Neuron (in vitro differentiated cells): Measurements from ENCODE around the gene CUEDC2.

Experiments used
- H2AFZ ChIP-seq: one replicate; pipeline ENCODE4 v1.6.1; 2013; ENCODE audit warnings: low read depth, mild to moderate bottlenecking, inconsistent platforms, low read length, moderate library complexity
- H3K27me3 ChIP-seq: one replicate; pipeline ENCODE4 v1.6.1; 2013; ENCODE audit warnings: low read length; ENCODE audit not compliant: insufficient read depth
- H3K36me3 ChIP-seq: one replicate; pipeline ENCODE4 v1.6.1; 2013; ENCODE audit warnings: low read length; ENCODE audit not compliant: insufficient read depth
- H3K4me1 ChIP-seq: one replicate; pipeline ENCODE4 v1.6.1; 2013; ENCODE audit warnings: low read length; ENCODE audit not compliant: insufficient read depth
- H3K4me3 ChIP-seq: 2 replicates; pipeline ENCODE4 v1.5.1; 2013; ENCODE audit warnings: mild to moderate bottlenecking, low read length, moderate library complexity
- H3K9me3 ChIP-seq: one replicate; pipeline ENCODE4 v1.6.1; 2013; ENCODE audit warnings: low read length

The CUEDC2 gene

DNA sequence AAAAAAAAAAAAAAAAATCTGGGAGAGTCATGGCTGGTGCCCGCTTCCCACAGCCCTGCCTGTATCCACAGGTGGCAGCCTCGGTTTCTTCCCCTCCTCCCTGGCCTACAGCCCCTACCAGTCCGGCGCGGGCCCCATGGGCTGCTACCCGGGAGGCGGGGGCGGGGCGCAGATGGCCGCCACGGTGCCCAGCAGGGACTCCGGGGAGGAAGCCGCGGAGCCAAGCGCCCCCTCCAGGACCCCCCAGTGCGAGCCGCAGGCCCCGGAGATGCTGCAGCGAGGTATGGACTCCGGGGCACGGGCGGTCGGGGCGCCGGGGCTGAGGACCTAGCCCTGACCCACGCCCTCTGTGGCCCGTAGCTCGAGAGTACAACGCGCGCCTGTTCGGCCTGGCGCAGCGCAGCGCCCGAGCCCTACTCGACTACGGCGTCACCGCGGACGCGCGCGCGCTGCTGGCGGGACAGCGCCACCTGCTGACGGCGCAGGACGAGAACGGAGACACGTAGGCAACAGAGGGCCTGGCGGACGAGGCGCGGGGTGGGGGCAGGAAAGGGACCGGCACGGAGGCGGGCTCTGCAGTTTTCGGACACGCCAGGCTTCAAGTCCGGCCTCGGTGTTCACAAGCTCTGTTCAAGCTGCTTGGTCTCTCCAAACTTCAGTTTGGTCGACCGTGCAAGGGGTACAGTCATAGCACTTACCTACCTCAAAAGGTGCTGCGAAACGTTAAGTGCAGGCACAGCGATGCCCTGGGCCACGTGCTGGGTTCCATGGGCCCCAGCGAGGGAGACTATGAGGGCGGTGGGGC lies 33.0 kb downstream of the CUEDC2 start:
- Histone ChIP-seq H3K36me3 (peaks cover 26% of the 10 kb centered on the region), H3K9me3 (no peaks in the 10 kb centered on the region), H3K4me3 (peak overlapping the region; percentile 32), H3K4me1 (peaks cover 22% of the 10 kb centered on the region), H2AFZ (peak overlapping the region; percentile 3), H3K27me3 (no peaks in the 10 kb centered on the region)

- Histone ChIP-seq H3K4me1 (peaks cover 24% of the 10 kb centered on the region), H3K27me3 (no peaks in the 10 kb centered on the region), H3K4me3 (no peak overlapping the region), H3K9me3 (no peaks in the 10 kb centered on the region), H2AFZ (no peak overlapping the region), H3K36me3 (peaks cover 22% of the 10 kb centered on the region)
Measured at GRCh38 chr10:102398172-102399020, 34.0 kb downstream of the CUEDC2 start.

- no peaks in the 10 kb centered on the region for H3K27me3 ChIP-seq
- H3K9me3 ChIP-seq, result no peaks in the 10 kb centered on the region
- H3K36me3 ChIP-seq, result peaks cover 19% of the 10 kb centered on the region
- peaks cover 24% of the 10 kb centered on the region for H3K4me1 ChIP-seq
- H3K4me3 ChIP-seq, result no peak overlapping the region
- H2AFZ ChIP-seq, result no peak overlapping the region
Measured at GRCh38 chr10:102397222-102398171, 34.9 kb downstream of the CUEDC2 start.

DNA sequence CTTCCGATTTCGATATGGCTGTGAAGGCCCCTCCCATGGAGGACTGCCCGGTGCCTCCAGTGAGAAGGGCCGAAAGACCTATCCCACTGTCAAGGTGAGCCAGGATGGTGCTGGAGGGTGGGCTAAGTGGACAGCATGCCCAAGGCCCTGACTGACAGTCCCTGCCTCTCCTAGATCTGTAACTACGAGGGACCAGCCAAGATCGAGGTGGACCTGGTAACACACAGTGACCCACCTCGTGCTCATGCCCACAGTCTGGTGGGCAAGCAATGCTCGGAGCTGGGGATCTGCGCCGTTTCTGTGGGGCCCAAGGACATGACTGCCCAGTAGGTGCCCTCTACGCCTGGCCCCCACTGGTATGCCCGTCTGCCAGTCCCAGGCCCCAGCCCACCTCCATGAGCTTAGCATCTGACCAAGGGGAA lies 35.6 kb downstream of the CUEDC2 start:
- Histone ChIP-seq H3K36me3 (peaks cover 17% of the 10 kb centered on the region), H3K27me3 (no peaks in the 10 kb centered on the region), H3K9me3 (no peaks in the 10 kb centered on the region), H3K4me3 (no peak overlapping the region), H3K4me1 (peaks cover 24% of the 10 kb centered on the region), H2AFZ (no peak overlapping the region)

GRCh38 chr10:102396317-102396650 lies 36.1 kb downstream of the CUEDC2 start:
- H3K27me3 ChIP-seq, result no peaks in the 10 kb centered on the region
- peaks cover 13% of the 10 kb centered on the region for H3K36me3 ChIP-seq
- H3K4me3 ChIP-seq, result peak overlapping the region; percentile 54
- no peak overlapping the region for H2AFZ ChIP-seq
- no peaks in the 10 kb centered on the region for H3K9me3 ChIP-seq
- peaks cover 24% of the 10 kb centered on the region for H3K4me1 ChIP-seq

- H3K4me1 ChIP-seq, result peaks cover 24% of the 10 kb centered on the region
- peak within 1 kb of the TSS; percentile 54 for H3K4me3 ChIP-seq
- H3K9me3 ChIP-seq, result no peaks in the 10 kb centered on the region
- peak within 1 kb of the TSS; percentile 91 for H2AFZ ChIP-seq
- H3K27me3 ChIP-seq, result no peaks in the 10 kb centered on the region
- H3K36me3 ChIP-seq, result peaks cover 8% of the 10 kb centered on the region
Measured at GRCh38 chr10:102395400-102396316, 36.7 kb downstream of the CUEDC2 start, which contains the start of gene NFKB2. Gene NFKB2 (plus strand): TSS chr10:102395705. CDS start chr10:102395960, 255 bp downstream.

DNA sequence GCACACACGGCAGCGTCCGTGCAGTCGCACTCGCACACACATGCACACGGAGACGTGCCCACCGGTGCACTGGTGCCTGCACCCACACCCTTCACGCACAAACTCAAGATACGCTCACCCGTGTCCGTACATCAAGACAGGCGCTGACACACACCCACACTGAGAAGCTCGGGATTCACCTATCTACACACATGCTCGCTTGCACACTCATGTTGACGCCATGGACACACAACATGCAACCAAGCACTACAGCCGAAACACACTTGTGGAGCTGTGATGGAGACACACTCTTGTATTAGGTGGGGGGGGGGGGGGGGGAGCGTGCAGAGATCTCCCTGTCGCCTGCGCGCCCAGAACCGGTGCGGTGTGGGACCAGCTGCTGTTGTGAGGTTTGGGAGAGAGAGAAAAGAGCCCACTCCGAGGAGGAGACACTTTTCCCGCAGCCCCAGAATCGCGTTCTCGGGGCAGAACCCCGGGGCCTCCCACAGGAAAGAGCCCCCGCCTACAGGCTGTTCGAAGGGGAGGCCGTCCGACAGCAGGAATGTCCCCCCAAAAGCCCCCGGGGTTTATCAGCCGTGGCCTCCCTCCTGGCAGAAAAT lies 37.5 kb downstream of the CUEDC2 start:
- Histone ChIP-seq H3K27me3 (no peaks in the 10 kb centered on the region), H3K9me3 (no peaks in the 10 kb centered on the region), H3K4me3 (peak overlapping the region; percentile 54), H2AFZ (peak overlapping the region; percentile 91), H3K4me1 (peaks cover 24% of the 10 kb centered on the region), H3K36me3 (peaks cover 4% of the 10 kb centered on the region)

DNA sequence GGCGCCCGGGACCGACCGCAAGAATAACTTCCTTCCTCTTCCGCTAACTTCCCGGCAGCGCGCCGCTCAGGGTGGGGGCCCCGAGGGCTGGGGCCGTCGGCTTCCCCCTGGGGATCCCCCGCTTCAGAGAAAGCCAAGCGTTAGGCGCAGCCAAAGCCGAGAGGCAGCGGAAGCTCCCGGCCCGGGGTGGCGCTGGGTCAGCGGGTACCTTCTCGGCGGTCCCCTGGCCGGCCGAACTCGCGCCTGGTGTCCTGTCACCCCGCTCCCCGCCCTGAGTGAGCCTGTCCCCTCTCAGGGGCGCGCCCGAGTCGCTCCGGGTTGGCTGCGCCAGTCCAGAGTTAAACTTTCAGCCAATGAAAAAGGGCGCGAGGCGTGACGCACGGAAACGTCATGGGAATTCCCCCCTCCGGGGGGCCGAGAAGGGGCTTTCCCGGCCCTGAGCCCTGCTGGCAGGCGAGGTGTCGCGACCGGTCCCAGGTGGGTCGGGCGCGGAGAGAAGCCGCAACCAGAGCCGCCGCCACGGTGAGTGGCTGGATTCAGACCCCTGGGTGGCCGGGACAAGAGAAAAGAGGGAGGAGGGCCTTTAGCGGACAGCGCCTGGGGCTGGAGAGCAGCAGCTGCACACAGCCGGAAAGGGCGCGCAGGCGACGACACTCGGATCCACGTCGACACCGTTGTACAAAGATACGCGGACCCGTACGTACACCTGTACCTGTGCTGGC lies 38.1 kb downstream of the CUEDC2 start:
- H3K4me3 ChIP-seq, result peak overlapping the region; percentile 54
- H3K27me3 ChIP-seq, result no peaks in the 10 kb centered on the region
- H3K36me3 ChIP-seq, result peaks cover 4% of the 10 kb centered on the region
- no peaks in the 10 kb centered on the region for H3K9me3 ChIP-seq
- peak overlapping the region; percentile 91 for H2AFZ ChIP-seq
- peaks cover 20% of the 10 kb centered on the region for H3K4me1 ChIP-seq

DNA sequence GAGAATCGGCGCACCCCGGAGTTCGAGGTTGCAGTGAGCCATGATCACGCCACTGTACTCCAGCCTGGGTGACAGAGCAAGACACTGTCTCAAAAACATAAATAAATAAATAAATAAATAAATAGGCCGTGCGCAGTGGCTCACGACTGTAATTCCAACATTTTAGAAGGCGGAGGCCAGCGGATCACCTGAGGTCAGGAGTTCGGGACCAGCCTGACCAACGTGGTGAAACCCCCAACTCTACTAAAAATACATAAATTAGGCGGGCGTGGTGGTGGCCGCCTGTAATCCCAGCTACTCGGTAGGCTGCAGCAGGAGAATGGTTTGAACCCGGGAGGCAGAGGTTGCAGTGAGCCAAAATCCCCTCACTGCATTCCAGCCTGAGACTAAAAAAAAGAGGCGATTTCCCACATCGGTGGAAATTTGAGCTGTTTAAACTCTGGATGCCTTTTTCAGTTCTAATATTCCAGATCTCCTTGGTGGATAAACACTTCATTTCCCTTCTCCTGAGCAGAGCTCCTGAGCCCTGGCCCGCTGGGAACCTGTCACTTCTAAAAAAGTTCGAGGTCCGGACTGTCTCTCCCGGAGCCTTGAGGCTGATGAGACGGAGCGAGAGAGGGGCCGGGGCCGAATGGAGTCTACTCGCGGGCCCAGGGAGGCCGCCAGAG lies 38.8 kb downstream of the CUEDC2 start:
- Histone ChIP-seq H3K36me3 (peaks cover 4% of the 10 kb centered on the region), H3K4me3 (peak overlapping the region; percentile 54), H2AFZ (peak overlapping the region; percentile 91), H3K4me1 (peaks cover 18% of the 10 kb centered on the region), H3K9me3 (no peaks in the 10 kb centered on the region), H3K27me3 (no peaks in the 10 kb centered on the region)

- no peak overlapping the region for H2AFZ ChIP-seq
- H3K36me3 ChIP-seq, result no peaks in the 10 kb centered on the region
- peaks cover 18% of the 10 kb centered on the region for H3K4me1 ChIP-seq
- no peaks in the 10 kb centered on the region for H3K27me3 ChIP-seq
- H3K4me3 ChIP-seq, result no peak overlapping the region
- H3K9me3 ChIP-seq, result no peaks in the 10 kb centered on the region
Measured at GRCh38 chr10:102392306-102392705, 40.1 kb downstream of the CUEDC2 start.

DNA sequence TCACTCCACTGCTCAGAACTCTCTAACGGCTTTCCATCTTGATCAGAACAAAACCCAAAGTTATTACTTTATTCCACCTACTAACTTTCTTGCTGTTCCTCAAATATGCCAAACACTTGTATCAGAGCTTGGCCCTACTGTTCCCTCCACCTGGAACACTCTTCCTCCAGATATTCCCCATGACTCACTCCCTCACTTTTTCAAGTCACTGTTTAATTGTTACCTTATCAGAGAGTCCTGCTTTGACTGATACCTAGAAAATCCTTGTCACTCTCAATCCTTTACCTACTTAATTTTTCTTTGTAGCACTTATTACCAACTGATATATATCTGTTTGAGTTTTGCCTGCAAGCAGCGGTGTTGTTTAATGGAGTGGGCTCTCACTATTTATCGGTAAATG lies 42.5 kb downstream of the CUEDC2 start:
- H2AFZ ChIP-seq, result no peak overlapping the region
- no peaks in the 10 kb centered on the region for H3K9me3 ChIP-seq
- H3K4me3 ChIP-seq, result no peak overlapping the region
- no peaks in the 10 kb centered on the region for H3K36me3 ChIP-seq
- no peaks in the 10 kb centered on the region for H3K27me3 ChIP-seq
- peaks cover 6% of the 10 kb centered on the region for H3K4me1 ChIP-seq
